ENCODE data around the gene SLC12A5.

SLC12A5 gene

DNA sequence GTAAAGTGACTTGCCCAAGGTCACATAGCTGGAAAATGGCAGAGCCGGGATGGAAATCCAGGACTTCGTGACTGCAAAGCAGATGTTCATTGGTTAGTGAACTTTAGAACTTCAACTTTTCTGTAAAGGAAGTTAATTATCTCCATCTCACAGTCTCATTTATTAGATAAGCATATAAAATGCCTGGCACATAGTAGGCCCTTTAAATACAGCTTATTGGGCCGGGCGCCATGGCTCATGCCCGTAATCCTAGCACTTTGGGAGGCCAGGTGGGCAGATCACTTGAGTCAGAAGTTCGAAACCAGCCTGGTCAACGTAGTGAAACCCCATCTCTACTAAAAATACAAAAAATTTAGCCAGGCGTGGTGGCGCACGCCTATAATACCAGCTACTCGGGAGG is 22.1 kb upstream of the SLC12A5 start:
- no peak for DNase-seq (ENCODE audit: extremely low read depth, low read depth)
- no peak for TF ChIP-seq CTCF (IDR thresholded peaks at IDR 0.05; ENCODE audit: low read depth, low read length, missing control alignments)
- H3K4me3 ChIP-seq (replicated peaks; ENCODE audit: low read depth, low read length), result no peak overlapping the region

- DNase-seq (ENCODE audit: extremely low read depth, low read depth), result no peak
- no peak overlapping the region for H3K4me3 ChIP-seq (replicated peaks; ENCODE audit: low read depth, low read length)
- TF ChIP-seq CTCF (IDR thresholded peaks at IDR 0.05; ENCODE audit: low read depth, low read length, missing control alignments), result no peak
Measured at GRCh38 chr20:46007671-46008070, 21.3 kb upstream of the SLC12A5 start.

DNA sequence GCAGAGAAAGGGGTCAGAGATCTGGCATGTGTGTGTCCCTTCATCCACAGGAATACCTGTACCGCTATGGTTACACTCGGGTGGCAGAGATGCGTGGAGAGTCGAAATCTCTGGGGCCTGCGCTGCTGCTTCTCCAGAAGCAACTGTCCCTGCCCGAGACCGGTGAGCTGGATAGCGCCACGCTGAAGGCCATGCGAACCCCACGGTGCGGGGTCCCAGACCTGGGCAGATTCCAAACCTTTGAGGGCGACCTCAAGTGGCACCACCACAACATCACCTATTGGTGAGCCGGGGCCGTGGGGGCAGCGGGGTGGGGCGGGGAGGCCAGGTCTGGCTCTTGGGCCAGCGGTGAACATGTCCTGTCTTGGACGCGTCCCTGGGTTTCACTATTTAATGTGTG is 19.2 kb upstream of the SLC12A5 start:
- H3K4me3 ChIP-seq (replicated peaks; ENCODE audit: low read depth, low read length), result no peak overlapping the region
- no peak for DNase-seq (ENCODE audit: extremely low read depth, low read depth)
- TF ChIP-seq CTCF (IDR thresholded peaks at IDR 0.05; ENCODE audit: low read depth, low read length, missing control alignments), result no peak

DNA sequence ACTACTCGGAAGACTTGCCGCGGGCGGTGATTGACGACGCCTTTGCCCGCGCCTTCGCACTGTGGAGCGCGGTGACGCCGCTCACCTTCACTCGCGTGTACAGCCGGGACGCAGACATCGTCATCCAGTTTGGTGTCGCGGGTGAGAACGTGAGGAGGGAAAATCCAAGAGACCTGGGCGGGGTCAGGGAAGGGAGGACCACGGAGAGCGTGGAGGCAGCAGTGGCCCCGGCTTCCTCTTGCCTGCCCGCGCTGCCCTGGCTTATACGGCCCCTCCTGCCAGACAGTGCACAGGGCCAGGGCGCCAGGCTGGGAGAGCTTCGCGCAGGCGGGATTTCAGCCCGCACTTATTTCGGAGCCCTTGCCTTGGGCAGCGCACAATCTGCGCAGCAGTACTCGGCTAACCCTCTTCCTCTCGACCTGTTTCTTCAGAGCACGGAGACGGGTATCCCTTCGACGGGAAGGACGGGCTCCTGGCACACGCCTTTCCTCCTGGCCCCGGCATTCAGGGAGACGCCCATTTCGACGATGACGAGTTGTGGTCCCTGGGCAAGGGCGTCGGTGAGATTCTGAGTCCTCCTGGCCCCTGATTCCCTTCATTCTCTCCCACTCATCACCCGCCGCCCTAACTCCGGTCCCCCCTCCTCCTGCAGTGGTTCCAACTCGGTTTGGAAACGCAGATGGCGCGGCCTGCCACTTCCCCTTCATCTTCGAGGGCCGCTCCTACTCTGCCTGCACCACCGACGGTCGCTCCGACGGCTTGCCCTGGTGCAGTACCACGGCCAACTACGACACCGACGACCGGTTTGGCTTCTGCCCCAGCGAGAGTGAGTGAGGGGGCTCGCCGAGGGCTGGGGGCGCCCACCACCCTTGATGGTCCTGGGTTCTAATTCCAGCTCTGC is 18.3 kb upstream of the SLC12A5 start:
- H3K4me3 ChIP-seq (replicated peaks; ENCODE audit: low read depth, low read length), result no peak overlapping the region
- no peak for TF ChIP-seq CTCF (IDR thresholded peaks at IDR 0.05; ENCODE audit: low read depth, low read length, missing control alignments)
- no peak for DNase-seq (ENCODE audit: extremely low read depth, low read depth)

DNA sequence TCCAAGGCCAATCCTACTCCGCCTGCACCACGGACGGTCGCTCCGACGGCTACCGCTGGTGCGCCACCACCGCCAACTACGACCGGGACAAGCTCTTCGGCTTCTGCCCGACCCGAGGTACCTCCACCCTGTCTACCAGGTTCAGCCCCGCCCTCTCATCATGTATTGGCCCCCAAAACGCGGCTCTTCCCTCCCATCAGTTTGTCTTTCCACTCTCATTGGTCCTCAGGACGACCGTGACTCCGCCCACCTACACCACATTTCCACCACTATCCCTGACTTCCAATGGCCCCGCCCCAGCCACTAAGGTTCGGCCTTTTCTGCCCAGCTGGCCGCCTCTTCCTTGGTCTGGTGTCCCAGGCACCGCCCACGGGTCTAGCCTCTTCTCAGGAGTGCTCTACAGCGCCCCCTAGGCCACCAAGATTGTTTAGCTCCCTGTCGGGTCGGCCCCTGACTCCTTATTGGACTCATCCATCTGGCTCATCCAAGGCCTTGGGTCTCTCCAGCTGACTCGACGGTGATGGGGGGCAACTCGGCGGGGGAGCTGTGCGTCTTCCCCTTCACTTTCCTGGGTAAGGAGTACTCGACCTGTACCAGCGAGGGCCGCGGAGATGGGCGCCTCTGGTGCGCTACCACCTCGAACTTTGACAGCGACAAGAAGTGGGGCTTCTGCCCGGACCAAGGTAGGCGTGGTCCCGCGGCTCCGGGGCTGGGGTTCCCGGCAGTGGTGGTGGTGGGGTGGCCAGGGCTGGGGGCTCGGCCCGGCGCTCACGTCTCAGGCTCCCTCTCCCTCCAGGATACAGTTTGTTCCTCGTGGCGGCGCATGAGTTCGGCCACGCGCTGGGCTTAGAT is 17.2 kb upstream of the SLC12A5 start:
- H3K4me3 ChIP-seq (replicated peaks; ENCODE audit: low read depth, low read length), result no peak overlapping the region
- peak; percentile 33 for DNase-seq (ENCODE audit: extremely low read depth, low read depth)
- TF ChIP-seq CTCF (IDR thresholded peaks at IDR 0.05; ENCODE audit: low read depth, low read length, missing control alignments), result peak; percentile 64

DNA sequence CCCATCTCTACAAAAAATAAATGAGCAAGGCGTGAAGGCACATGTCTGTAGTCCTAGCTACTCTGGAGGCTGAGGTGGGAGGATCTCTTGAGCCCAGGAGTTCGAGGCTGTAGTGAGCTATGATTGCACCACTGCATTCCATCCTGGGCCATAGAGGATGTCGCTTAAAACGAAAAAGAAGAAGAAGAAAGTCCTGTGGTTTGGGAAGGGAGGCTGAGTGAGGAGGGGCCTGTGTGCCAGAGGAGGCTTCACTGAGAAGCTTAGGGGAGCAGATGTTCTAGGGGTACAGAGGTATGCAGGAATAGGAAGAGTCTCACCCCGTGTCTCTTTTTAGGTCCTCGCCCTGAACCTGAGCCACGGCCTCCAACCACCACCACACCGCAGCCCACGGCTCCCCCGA is 16.1 kb upstream of the SLC12A5 start:
- TF ChIP-seq CTCF (IDR thresholded peaks at IDR 0.05; ENCODE audit: low read depth, low read length, missing control alignments), result no peak
- DNase-seq (ENCODE audit: extremely low read depth, low read depth), result no peak
- no peak overlapping the region for H3K4me3 ChIP-seq (replicated peaks; ENCODE audit: low read depth, low read length)

Data from HFF-Myc (cell line).